Measurements from ENCODE around the gene RPS6KA2. TPM values are rescaled to one million over a fixed set of nuclear protein-coding genes. Genes with fewer than 3 reads are reported as not detected.

The RPS6KA2 gene
- polyA plus RNA-seq, 1 donor: 12.5 TPM

GRCh38 chr6:166419717-166420116 lies 207.3 kb downstream of the RPS6KA2 start:
- no peaks in the 10 kb centered on the region for H3K9me3 ChIP-seq (ENCODE audit: control insufficient read depth, low read depth, low read length)
- H3K36me3 ChIP-seq (ENCODE audit: control insufficient read depth, insufficient read depth, low read length): no peaks in the 10 kb centered on the region
- H3K4me3 ChIP-seq (ENCODE audit: low read length): no peak overlapping the region
- H3K27ac ChIP-seq (ENCODE audit: low read length): no peak overlapping the region
- H3K27me3 ChIP-seq (ENCODE audit: control insufficient read depth, insufficient read depth, low read length): no peaks in the 10 kb centered on the region
- H3K4me1 ChIP-seq (ENCODE audit: control insufficient read depth, insufficient read depth, low read length): no peaks in the 10 kb centered on the region
- WGBS (ENCODE audit: insufficient coverage, low lambda C conversion rate): no CpG with 5 or more reads among the region's 15 CpGs
- no peak for DNase-seq

DNA sequence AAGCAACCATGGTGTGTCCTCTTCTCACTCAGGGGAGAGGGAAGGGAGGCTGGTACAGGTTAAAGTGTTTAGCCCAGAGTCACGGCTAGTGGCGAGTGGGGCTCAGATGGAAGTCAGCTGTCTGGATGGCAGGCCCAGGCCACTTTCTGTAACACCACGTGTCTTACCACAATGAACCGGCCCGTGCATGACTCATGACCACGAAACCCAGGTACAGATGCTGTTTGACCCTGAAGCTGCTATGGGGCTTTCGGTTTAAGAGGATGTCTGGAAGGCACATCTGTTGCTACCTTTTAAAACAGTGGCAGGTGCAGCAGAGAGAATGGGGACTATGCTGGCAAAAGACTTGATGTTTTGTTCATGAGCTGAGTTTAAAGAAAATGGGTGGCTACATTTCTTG lies 207.8 kb downstream of the RPS6KA2 start:
- Histone ChIP-seq H3K36me3 (ENCODE audit: control insufficient read depth, insufficient read depth, low read length) (no peaks in the 10 kb centered on the region), H3K4me3 (ENCODE audit: low read length) (no peak overlapping the region), H3K27me3 (ENCODE audit: control insufficient read depth, insufficient read depth, low read length) (no peaks in the 10 kb centered on the region), H3K4me1 (ENCODE audit: control insufficient read depth, insufficient read depth, low read length) (no peaks in the 10 kb centered on the region), H3K9me3 (ENCODE audit: control insufficient read depth, low read depth, low read length) (no peaks in the 10 kb centered on the region), H3K27ac (ENCODE audit: low read length) (no peak overlapping the region)
- WGBS (ENCODE audit: insufficient coverage, low lambda C conversion rate): no CpG with 5 or more reads among the region's 7 CpGs
- no peak for DNase-seq

- Histone ChIP-seq H3K4me1 (ENCODE audit: control insufficient read depth, insufficient read depth, low read length) (no peaks in the 10 kb centered on the region), H3K9me3 (ENCODE audit: control insufficient read depth, low read depth, low read length) (no peaks in the 10 kb centered on the region), H3K27me3 (ENCODE audit: control insufficient read depth, insufficient read depth, low read length) (no peaks in the 10 kb centered on the region), H3K4me3 (ENCODE audit: low read length) (no peak overlapping the region), H3K36me3 (ENCODE audit: control insufficient read depth, insufficient read depth, low read length) (no peaks in the 10 kb centered on the region), H3K27ac (ENCODE audit: low read length) (no peak overlapping the region)
- DNase-seq: no peak
- WGBS (ENCODE audit: insufficient coverage, low lambda C conversion rate): no CpG with 5 or more reads among the region's 9 CpGs
Observed at GRCh38 chr6:166418691-166419143, 208.3 kb downstream of the RPS6KA2 start.

DNA sequence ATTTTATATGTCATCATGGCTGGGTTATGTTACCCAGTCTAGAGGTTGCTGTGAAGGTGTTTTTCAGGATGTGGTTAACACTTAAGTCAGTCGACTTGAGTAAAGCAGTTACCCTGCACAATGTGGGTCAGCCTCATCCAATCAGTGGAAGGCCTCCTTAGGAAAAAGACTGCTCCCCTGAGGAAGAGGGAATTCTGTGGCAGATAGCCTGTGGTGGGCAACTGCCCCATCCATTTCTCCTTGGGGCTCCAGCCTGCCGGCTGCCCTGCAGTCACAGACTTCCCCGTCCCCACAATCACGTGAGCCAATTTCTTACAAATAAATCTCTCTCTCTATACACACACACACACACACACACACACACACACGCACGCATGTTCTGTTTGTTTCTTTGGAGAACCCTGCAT lies 209.8 kb downstream of the RPS6KA2 start:
- DNase-seq: no peak
- H3K27ac ChIP-seq (ENCODE audit: low read length): no peak overlapping the region
- H3K27me3 ChIP-seq (ENCODE audit: control insufficient read depth, insufficient read depth, low read length): no peaks in the 10 kb centered on the region
- H3K36me3 ChIP-seq (ENCODE audit: control insufficient read depth, insufficient read depth, low read length): peaks cover 4% of the 10 kb centered on the region
- H3K9me3 ChIP-seq (ENCODE audit: control insufficient read depth, low read depth, low read length): no peaks in the 10 kb centered on the region
- no peak overlapping the region for H3K4me3 ChIP-seq (ENCODE audit: low read length)
- no CpG with 5 or more reads among the region's 6 CpGs for WGBS (ENCODE audit: insufficient coverage, low lambda C conversion rate)
- H3K4me1 ChIP-seq (ENCODE audit: control insufficient read depth, insufficient read depth, low read length): no peaks in the 10 kb centered on the region

DNA sequence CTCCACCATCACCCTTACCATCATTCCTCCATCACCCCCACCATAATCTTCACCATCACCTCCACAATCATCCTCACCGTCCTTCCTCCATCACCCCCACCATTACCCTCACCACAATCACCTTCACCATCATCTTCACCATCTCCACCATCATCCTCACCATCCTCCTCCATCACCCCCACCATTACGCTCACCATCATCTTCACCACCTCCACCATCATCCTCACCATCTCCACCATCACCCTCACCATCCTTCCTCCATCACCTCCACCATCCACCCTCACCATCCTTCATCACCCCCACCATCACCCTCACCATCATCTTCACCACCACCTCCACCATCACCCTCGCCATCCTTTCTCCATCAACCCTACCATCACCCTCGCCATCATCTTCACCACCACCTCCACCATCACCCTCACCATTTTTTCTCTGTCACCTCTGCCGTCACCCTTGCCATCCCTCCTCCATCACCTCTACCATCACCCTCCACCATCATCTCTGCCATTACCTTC lies 211.2 kb downstream of the RPS6KA2 start:
- no peaks in the 10 kb centered on the region for H3K27me3 ChIP-seq (ENCODE audit: control insufficient read depth, insufficient read depth, low read length)
- H3K4me1 ChIP-seq (ENCODE audit: control insufficient read depth, insufficient read depth, low read length): no peaks in the 10 kb centered on the region
- 78% methylated on average over 5 of the region's 5 CpGs for WGBS (ENCODE audit: insufficient coverage, low lambda C conversion rate)
- no peak overlapping the region for H3K4me3 ChIP-seq (ENCODE audit: low read length)
- H3K27ac ChIP-seq (ENCODE audit: low read length): no peak overlapping the region
- no peaks in the 10 kb centered on the region for H3K9me3 ChIP-seq (ENCODE audit: control insufficient read depth, low read depth, low read length)
- DNase-seq: no peak
- peaks cover 4% of the 10 kb centered on the region for H3K36me3 ChIP-seq (ENCODE audit: control insufficient read depth, insufficient read depth, low read length)

DNA sequence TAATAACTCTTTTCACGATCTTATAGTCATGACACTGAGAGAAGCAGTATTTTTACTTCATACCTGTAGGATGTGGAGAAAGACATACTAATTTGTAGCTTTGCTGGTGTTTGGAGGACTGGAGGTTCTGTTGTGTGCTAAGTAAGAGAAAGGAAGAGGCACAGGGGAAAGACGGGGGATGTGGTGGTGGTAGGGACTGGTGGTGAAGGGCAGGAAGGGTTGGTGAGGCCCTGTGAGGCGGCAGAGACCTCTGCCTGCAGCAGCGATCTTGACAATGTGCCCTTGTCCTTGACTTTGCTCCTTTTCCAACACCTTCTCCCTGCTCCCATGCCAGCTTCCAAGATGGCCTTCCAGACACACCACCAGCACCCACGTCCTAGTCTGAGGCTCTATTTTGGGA lies 211.7 kb downstream of the RPS6KA2 start:
- WGBS (ENCODE audit: insufficient coverage, low lambda C conversion rate): 91% methylated on average over 3 of the region's 5 CpGs
- DNase-seq: no peak

DNA sequence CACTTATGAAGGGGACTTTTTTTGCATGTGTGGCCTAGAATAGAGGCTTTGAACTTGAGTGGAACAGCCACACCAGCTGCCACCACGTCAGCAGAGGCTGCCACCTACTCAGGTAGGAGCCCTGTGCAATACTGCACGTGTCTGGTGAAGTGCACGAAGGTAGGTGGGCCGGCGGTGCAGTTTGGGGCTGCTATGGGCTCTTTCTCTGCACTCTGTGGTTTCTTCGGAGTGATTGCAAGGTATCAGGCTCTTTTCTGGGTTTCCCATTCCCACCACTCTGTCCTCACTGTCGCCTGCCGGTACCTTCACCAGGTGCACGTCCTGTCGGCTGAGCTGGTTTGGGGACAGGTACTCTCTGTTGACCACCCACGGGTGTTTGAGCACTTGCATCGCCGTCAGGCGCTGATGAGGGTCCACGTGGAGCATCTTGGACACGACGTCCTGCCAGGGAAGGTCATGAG lies 213.5 kb downstream of the RPS6KA2 start:
- WGBS (ENCODE audit: insufficient coverage, low lambda C conversion rate): 100% methylated on average over 3 of the region's 17 CpGs
- Histone ChIP-seq H3K27ac (ENCODE audit: low read length) (no peak overlapping the region), H3K36me3 (ENCODE audit: control insufficient read depth, insufficient read depth, low read length) (peaks cover 4% of the 10 kb centered on the region), H3K27me3 (ENCODE audit: control insufficient read depth, insufficient read depth, low read length) (no peaks in the 10 kb centered on the region), H3K4me3 (ENCODE audit: low read length) (no peak overlapping the region), H3K4me1 (ENCODE audit: control insufficient read depth, insufficient read depth, low read length) (no peaks in the 10 kb centered on the region), H3K9me3 (ENCODE audit: control insufficient read depth, low read depth, low read length) (no peaks in the 10 kb centered on the region)
- no peak for DNase-seq

More for the DNA sequence above, 211.7 kb downstream of the RPS6KA2 start:
- Histone ChIP-seq H3K9me3 (ENCODE audit: control insufficient read depth, low read depth, low read length) (no peaks in the 10 kb centered on the region), H3K4me1 (ENCODE audit: control insufficient read depth, insufficient read depth, low read length) (no peaks in the 10 kb centered on the region), H3K27ac (ENCODE audit: low read length) (no peak overlapping the region), H3K4me3 (ENCODE audit: low read length) (no peak overlapping the region), H3K36me3 (ENCODE audit: control insufficient read depth, insufficient read depth, low read length) (peaks cover 4% of the 10 kb centered on the region), H3K27me3 (ENCODE audit: control insufficient read depth, insufficient read depth, low read length) (no peaks in the 10 kb centered on the region)

DNA sequence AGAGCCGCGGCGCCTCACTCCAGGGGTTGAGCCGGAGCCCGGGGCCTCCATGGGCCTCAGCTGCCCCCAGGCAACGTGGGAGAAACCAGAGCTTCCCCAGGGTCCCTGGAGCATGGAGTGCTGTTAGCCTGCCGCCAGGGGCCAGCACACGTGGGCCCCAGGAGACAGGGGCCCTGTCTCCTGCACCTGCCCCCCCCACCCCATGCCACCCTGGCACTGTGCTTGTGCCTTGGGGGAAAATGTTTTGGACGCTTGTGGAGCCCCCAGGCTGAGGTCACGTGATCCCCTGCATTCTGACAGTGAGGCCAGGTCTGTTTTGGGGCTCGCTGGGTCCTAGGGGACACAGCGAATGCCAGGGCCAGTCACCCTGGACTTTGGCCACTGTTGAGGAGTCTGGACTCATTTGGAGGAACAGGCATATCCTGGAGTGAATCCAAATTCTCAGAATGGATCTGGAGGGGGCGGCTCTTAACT lies 214.1 kb downstream of the RPS6KA2 start:
- Histone ChIP-seq H3K4me3 (ENCODE audit: low read length) (no peak overlapping the region), H3K27ac (ENCODE audit: low read length) (no peak overlapping the region), H3K36me3 (ENCODE audit: control insufficient read depth, insufficient read depth, low read length) (peaks cover 4% of the 10 kb centered on the region), H3K9me3 (ENCODE audit: control insufficient read depth, low read depth, low read length) (no peaks in the 10 kb centered on the region), H3K4me1 (ENCODE audit: control insufficient read depth, insufficient read depth, low read length) (no peaks in the 10 kb centered on the region), H3K27me3 (ENCODE audit: control insufficient read depth, insufficient read depth, low read length) (no peaks in the 10 kb centered on the region)
- DNase-seq: no peak
- no CpG with 5 or more reads among the region's 13 CpGs for WGBS (ENCODE audit: insufficient coverage, low lambda C conversion rate)

- Histone ChIP-seq H3K27ac (ENCODE audit: low read length) (no peak overlapping the region), H3K4me3 (ENCODE audit: low read length) (no peak overlapping the region), H3K27me3 (ENCODE audit: control insufficient read depth, insufficient read depth, low read length) (no peaks in the 10 kb centered on the region), H3K9me3 (ENCODE audit: control insufficient read depth, low read depth, low read length) (no peaks in the 10 kb centered on the region), H3K36me3 (ENCODE audit: control insufficient read depth, insufficient read depth, low read length) (peaks cover 4% of the 10 kb centered on the region), H3K4me1 (ENCODE audit: control insufficient read depth, insufficient read depth, low read length) (no peaks in the 10 kb centered on the region)
- DNase-seq: no peak
- WGBS (ENCODE audit: insufficient coverage, low lambda C conversion rate): 100% methylated on average over 1 of the region's 49 CpGs
Observed at GRCh38 chr6:166412156-166412910, 214.7 kb downstream of the RPS6KA2 start.

- Histone ChIP-seq H3K36me3 (ENCODE audit: control insufficient read depth, insufficient read depth, low read length) (peaks cover 4% of the 10 kb centered on the region), H3K4me1 (ENCODE audit: control insufficient read depth, insufficient read depth, low read length) (no peaks in the 10 kb centered on the region), H3K4me3 (ENCODE audit: low read length) (no peak overlapping the region), H3K9me3 (ENCODE audit: control insufficient read depth, low read depth, low read length) (no peaks in the 10 kb centered on the region), H3K27me3 (ENCODE audit: control insufficient read depth, insufficient read depth, low read length) (no peaks in the 10 kb centered on the region), H3K27ac (ENCODE audit: low read length) (no peak overlapping the region)
- no CpG with 5 or more reads among the region's 12 CpGs for WGBS (ENCODE audit: insufficient coverage, low lambda C conversion rate)
- DNase-seq: no peak
Observed at GRCh38 chr6:166411721-166412151, 215.3 kb downstream of the RPS6KA2 start.
